LNCaP clone FGC (cell line): Measurements from ENCODE around the gene PADI2.

ENCODE experiments used
- DNase-seq: peaks from one replicate; pipeline ENCODE4 v3.0.0-alpha.2; 2011; ENCODE audit warnings: low read depth
- H3K4me3 ChIP-seq: 2 replicates; pipeline ENCODE4 v1.5.1; 2011; ENCODE audit warnings: mild to moderate bottlenecking, low read depth, low read length, control low read depth
- TF ChIP-seq, protein P1 (sequence below): IDR thresholded peaks from 2 replicates; pipeline ENCODE4 v1.5.1; 2012; ENCODE audit warnings: mild to moderate bottlenecking; ENCODE audit not compliant: control insufficient read depth, insufficient read depth; ENCODE audit errors: extremely low read depth

PADI2 gene

DNA sequence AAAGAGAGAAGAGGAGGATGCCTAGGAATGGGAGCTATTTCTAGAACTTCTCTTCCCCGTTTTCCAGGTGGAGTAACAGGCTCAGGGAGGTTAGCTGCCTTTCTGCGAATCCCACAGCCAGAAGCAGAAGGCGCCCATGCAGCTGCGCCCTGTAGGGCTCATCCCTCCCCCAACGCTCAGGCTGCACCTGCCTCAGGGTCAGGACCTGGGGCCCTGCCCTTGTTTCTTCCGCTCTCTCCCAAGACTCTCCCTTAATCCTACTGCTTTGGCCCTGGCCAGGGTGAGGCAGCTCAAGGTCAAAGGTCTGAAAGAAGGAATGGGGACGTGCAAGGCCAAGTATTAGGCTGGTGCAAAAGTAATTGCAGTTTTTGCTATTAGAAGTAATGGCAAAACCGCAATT is 30.5 kb upstream of the PADI2 start:
- TF ChIP-seq, protein P1, sequence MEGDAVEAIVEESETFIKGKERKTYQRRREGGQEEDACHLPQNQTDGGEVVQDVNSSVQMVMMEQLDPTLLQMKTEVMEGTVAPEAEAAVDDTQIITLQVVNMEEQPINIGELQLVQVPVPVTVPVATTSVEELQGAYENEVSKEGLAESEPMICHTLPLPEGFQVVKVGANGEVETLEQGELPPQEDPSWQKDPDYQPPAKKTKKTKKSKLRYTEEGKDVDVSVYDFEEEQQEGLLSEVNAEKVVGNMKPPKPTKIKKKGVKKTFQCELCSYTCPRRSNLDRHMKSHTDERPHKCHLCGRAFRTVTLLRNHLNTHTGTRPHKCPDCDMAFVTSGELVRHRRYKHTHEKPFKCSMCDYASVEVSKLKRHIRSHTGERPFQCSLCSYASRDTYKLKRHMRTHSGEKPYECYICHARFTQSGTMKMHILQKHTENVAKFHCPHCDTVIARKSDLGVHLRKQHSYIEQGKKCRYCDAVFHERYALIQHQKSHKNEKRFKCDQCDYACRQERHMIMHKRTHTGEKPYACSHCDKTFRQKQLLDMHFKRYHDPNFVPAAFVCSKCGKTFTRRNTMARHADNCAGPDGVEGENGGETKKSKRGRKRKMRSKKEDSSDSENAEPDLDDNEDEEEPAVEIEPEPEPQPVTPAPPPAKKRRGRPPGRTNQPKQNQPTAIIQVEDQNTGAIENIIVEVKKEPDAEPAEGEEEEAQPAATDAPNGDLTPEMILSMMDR = no peak
- no peak overlapping the region for H3K4me3 ChIP-seq
- DNase-seq = no peak

DNA sequence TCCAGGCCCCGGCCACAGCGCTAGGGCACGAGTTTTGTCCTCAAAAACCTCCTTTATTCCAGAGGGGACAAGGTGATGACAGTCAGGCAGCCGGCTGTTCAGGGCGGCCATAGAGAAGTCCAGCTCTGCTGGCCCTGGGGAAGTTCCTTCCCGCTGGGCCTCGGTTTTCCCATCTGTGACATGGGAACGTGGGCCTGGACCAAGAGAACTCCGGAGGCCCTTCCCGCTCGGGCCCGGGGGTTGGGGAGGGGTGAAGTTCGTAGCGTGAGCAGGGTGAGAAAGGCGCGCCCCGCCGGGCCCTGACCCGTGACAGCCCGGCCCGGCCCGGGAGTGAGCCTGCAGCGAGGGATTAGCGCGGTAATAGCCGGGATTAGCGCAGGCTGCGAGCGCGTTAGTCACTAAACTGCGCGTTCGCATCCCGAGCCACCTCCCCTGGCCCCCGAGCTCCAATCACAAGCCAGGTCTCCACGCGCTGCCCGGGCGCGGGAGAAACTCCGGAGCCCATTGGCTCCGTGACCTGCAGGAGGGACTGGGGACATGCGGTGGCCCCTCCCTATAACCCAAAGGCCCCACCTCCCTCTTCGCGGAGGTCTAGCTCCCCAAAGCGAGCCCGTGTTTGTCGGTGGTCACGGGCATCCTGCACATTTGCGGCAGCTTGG is 29.8 kb upstream of the PADI2 start:
- no peak for DNase-seq
- TF ChIP-seq, protein P1 = no peak
- no peak overlapping the region for H3K4me3 ChIP-seq

DNA sequence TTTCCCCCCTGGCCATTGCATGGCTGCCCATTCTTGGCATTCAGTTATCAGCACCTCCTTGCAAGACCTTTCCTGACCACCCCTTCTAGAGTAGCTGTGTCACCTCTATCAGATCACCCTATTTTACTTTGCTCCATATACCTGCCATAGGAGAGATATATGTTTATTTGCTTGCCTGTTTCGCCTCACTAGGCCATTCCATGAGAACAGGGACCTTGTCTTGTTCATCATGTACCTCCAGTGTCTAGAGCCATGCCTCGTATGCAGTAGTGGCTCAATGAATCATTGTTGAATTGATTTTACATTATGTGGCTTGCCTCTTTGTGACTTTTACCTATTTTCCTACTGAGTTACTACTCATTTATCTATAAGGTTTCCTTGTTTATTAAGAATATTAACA is 26.4 kb upstream of the PADI2 start:
- no peak for DNase-seq
- TF ChIP-seq, protein P1 = no peak
- no peak overlapping the region for H3K4me3 ChIP-seq

DNA sequence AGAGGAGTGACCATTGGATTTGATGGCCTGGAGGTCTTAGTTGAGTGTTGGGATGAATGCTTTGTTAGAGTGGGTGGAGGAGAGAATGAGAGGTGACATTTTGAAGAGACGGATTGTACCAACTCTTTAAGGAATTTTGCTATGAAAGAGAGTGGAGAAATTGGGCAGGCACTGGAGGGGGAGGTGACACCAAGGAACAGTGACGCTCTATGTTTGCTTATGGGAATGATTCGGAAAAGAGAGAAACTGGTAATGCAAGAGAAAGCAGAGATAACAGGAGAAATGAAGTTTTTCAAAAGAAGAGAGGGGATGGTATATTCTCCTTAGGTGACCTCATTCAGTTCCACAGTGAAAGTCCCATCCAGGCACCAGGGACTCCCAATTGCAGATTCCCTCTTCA is 24.5 kb upstream of the PADI2 start:
- DNase-seq = no peak
- TF ChIP-seq, protein P1 = no peak
- H3K4me3 ChIP-seq = no peak overlapping the region

DNA sequence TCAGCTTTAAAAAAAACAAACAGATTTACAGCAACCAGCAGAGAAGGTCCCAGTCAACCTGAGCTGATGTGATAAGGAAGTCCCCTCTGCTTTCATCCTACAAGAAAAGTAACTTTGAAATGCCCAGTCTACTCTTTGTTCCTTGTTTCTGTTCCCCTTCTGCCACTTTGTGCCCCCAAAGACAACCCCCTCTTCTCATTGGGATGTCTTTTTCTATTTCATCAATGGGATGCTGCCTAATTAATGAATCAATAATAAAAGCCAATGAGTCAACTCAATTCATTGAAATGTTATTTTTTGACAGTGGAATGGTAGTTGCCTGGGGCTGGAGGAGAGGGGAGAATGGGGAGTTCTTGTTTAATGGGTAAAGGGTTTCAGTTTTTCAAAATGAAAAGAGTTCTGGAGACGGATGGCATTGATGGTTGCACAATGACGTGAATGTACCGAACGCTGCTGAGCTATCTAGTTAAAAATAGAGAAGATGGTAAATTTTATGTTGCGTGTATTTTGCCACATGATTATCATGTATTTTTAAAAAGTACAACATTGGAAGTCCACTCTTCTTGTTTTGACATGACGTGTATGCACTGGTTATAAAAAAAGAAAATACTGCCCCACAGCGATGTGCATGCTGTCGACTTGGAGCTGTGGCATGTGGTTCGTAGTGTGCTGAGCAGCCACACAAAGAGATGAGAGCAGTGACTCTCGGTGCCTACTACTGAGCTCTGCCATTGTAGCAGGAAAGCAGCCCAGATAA is 22.4 kb upstream of the PADI2 start:
- TF ChIP-seq, protein P1 = no peak
- no peak for DNase-seq
- H3K4me3 ChIP-seq = no peak overlapping the region

DNA sequence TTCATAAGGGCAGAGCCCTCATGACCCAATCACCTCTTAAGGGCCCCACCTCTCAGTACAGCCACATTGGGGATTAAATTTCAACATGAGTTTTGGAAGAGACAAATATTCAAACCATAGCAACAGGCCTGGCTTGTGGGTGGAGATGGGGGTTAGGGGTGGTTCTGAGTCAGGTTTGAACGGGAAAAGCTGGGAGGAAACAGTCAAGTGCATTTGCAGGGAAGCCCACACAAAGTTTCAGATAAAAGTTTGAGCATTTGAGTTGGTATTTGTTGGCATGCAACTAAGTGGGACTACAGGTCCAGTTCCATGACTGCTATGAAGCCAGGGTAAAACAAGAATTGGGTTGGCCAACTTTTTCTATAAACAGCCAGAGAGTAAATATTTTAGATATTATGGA is 21.0 kb upstream of the PADI2 start:
- no peak for DNase-seq
- no peak overlapping the region for H3K4me3 ChIP-seq
- TF ChIP-seq, protein P1 = no peak

DNA sequence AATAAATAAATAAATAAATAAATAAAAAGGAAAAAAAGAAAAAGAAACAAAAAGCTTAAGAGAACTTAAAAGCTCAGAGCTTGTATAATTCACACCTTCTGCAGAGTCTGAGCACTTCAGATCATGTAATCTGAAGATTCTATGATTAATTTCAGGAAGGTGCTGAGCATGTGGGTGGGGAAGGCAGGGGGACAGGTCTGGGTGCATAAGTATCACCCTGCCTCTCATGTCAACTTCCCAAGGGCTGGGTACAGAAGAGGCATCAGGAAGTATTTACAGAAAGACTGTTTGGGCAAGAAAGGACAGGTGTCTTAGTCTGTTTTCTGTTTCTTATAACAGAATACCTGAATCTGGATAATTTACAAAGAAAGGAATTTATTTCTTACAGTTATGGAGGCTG is 20.4 kb upstream of the PADI2 start:
- H3K4me3 ChIP-seq = no peak overlapping the region
- TF ChIP-seq, protein P1 = no peak
- no peak for DNase-seq
